ENCODE results near the gene ZNF280D. TPM values are rescaled to one million over a fixed set of nuclear protein-coding genes. Genes with fewer than 3 reads are reported as not detected.
A peak's percentile ranks its signal among the peaks of the same experiment; 100 is the strongest.

Gene ZNF280D
- polyA plus RNA-seq, 4 donors, result 41.5 to 55.7 (median 54.4) TPM

DNA sequence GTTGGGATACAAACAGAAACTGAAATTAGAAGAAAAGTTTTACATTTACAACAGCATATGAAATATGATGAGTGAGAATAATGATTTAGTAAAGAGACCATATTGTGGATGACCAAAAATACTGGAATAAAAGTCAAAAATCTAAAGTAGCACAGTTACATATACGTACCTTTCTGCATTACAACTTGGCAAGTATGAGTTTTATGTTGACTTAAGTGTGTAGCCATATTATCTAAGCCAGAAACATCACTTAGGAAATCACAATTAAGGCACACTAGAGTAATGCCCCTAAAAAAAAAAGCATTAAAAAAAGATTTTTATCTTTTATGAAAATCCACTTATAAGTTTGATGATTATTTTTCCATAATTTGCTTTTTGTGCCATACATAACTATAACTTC is 79.1 kb downstream of the ZNF280D start:
- no peak for DNase-seq (ENCODE audit: low read depth in 4 of 4, low spot score in 3 of 4)

GRCh38 chr15:56653787-56654186 is 79.5 kb downstream of the ZNF280D start:
- DNase-seq (ENCODE audit: low read depth in 4 of 4, low spot score in 3 of 4), result peak in 2 of 4 donors; percentile 2 to 4

DNA sequence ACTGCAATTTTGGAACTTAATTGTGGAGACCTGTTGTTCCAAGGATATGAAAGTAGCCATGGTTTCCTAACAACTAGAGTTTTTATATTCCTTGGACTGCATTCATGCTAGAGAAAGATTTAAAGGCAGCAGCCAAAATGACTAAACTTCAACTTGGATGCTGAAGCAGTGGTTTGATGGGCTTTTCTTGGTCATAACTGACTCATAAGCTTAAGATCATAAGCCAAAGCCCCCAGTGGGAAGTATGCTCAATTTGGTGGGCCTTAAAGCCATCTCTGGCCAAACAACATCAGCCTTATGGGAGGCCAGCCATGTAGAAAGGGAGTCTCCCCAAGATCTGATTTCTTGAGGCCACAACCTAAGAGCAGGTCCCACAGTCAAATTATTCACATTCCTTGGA is 80.2 kb downstream of the ZNF280D start:
- no peak for DNase-seq (ENCODE audit: low read depth in 4 of 4, low spot score in 3 of 4)

GRCh38 chr15:56648311-56648710 is 85.0 kb downstream of the ZNF280D start:
- no peak for DNase-seq (ENCODE audit: low read depth in 4 of 4, low spot score in 3 of 4)

GRCh38 chr15:56640549-56640948 is 92.8 kb downstream of the ZNF280D start:
- no peak for DNase-seq (ENCODE audit: low read depth in 4 of 4, low spot score in 3 of 4)

DNA sequence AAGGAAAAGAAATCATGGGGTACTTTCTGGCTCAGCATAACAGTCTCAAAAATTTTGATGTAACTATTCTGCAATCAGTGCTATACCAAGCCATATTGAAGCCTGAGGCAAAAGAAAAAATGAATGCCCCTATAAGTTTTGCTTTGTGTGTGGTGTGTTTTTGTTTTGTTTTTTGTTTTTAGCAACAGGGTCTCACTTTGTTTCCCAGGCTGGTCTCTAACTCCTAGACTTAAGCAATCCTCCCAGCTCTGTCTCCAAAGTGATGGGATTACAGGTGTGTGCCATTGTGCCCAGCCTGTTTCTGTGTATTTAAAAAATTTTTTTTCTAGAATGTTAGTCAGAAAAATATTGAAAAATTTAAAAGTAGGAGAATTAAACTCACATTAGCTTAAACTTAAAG is 93.2 kb downstream of the ZNF280D start:
- DNase-seq (ENCODE audit: low read depth in 4 of 4, low spot score in 3 of 4), result no peak

DNA sequence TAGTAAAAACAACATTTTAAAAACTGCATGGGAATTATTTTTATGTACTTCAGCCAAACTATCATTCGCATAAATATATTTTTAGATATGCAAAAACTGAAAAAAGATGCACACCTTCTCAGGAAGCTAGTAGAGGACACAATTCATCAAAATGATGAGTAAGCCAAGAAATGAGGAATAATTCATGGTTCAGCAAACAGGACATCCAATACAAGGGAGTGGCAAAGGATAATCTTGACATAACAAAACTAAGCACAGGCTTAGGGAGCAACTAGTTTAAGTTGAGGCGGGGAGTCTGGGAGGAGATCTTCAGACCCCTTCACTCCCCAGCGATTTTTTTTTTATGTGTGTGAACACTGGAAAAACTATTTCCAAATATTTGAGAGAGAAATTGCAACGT is 93.7 kb downstream of the ZNF280D start:
- no peak for DNase-seq (ENCODE audit: low read depth in 4 of 4, low spot score in 3 of 4)

DNA sequence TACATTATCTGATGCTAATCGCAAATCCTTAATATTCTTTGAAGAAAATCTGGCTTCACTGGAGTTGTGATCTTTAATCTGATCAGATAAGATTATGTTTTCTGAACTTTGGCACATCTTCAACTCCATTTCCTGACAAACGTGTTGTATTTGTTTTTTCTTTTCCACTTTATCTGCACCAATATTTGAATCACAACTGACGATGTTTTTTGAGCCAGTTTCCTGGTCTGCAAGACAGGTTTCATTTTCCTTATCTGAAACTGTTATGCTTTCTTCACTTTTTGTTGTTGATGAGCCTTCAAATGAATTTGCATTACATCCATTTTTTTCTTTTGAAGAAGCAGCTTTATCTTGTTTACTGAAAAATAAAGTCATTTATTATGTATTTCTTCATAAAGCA is 101.5 kb downstream of the ZNF280D start:
- no peak for DNase-seq (ENCODE audit: low read depth in 4 of 4, low spot score in 3 of 4)

- no peak for DNase-seq (ENCODE audit: low read depth in 4 of 4, low spot score in 3 of 4)
These were observed 104.3 kb downstream of the ZNF280D start for GRCh38 chr15:56628893-56629532.

GRCh38 chr15:56619887-56620286 is 113.4 kb downstream of the ZNF280D start:
- no peak for DNase-seq (ENCODE audit: low read depth in 4 of 4, low spot score in 3 of 4)

GRCh38 chr15:56617628-56618027 is 115.7 kb downstream of the ZNF280D start:
- DNase-seq (ENCODE audit: low read depth in 4 of 4, low spot score in 3 of 4), result no peak

GRCh38 chr15:56616551-56616950 is 116.8 kb downstream of the ZNF280D start:
- no peak for DNase-seq (ENCODE audit: low read depth in 4 of 4, low spot score in 3 of 4)

DNA sequence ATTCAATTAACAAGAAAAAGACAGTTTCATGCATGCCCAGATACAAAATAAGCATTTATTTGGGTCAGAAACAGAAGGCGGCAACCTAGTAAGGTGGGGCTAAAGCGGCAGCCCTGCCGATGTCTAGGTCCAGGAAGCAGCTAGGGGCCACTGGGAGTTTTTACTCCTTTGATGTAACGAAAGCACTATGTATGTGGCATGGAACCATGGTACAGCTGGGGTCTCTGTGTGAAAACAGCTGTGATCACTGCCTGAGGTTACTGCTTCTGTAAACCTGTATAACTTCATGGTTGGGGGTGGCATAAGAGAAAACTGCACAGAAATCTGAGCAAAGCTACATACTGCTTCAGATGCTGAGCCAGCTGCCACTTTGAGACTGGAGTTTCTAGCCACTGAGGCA is 119.5 kb downstream of the ZNF280D start:
- no peak for DNase-seq (ENCODE audit: low read depth in 4 of 4, low spot score in 3 of 4)

- DNase-seq (ENCODE audit: low read depth in 4 of 4, low spot score in 3 of 4), result no peak
These were observed 124.3 kb downstream of the ZNF280D start for GRCh38 chr15:56608993-56609392.

GRCh38 chr15:56608140-56608778 is 125.0 kb downstream of the ZNF280D start:
- no peak for DNase-seq (ENCODE audit: low read depth in 4 of 4, low spot score in 3 of 4)

GRCh38 chr15:56602253-56602652 is 131.1 kb downstream of the ZNF280D start:
- no peak for DNase-seq (ENCODE audit: low read depth in 4 of 4, low spot score in 3 of 4)

- no peak for DNase-seq (ENCODE audit: low read depth in 4 of 4, low spot score in 3 of 4)
These were observed 132.9 kb downstream of the ZNF280D start for GRCh38 chr15:56600380-56600779.

DNA sequence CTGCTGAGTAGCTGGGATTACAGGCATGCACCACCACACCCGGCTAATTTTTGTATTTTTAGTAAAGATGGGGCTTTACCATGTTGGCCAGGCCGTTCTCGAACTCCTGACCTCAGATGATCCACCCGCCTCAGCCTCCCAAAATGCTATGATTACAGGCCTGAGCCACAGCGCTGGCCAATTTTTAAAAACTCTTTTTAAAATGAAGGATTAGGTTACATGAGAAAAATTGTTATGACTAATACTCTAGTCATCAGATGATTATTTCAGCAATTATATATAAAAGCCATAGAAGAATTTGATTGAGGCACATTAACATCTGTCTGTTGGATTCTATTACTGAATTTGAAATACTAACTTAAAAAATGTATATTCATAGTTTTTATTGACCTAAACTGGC is 134.3 kb downstream of the ZNF280D start:
- no peak for DNase-seq (ENCODE audit: low read depth in 4 of 4, low spot score in 3 of 4)

DNA sequence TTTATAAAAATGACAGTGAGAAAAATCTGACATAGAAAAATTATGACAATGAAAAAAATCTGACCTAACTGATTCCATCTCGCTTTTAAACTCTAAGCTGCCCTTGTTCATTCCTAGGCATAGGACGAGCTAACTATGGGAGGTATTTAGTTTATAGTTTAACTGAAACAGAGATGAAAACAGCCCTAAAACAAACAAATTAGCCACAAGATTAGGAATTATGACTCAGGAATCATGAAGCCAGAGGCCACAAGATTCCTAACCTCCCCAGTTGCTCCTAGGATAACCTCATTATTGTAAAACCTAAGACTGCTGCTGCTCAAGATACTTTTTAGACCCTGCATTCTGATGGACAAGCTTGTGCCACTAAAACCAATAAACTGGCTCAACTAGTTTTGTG is 145.6 kb downstream of the ZNF280D start:
- DNase-seq (ENCODE audit: low read depth in 4 of 4, low spot score in 3 of 4), result no peak

GRCh38 chr15:56586206-56586605 is 147.1 kb downstream of the ZNF280D start:
- DNase-seq (ENCODE audit: low read depth in 4 of 4, low spot score in 3 of 4), result no peak

DNA sequence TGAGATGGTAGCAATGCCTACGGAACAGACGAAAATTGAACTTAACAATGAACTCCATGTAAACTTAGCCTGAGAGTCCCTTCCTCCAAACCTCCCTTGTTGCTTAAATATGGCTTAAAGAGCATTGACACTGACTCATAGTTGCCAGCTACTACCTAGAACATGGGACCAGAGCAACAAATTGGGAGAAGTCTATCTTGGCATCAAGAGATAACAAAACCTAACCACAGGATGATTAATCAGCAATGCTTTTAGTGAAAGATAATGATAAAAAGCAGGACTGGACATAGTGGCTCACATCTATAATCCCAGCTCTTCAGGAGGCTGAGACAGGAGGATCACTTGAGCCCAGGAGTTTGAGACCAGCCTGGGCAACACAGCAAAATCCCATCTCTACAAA is 150.5 kb downstream of the ZNF280D start:
- DNase-seq (ENCODE audit: low read depth in 4 of 4, low spot score in 3 of 4), result no peak

Measured in left renal pelvis (tissue), 4 donors.